SIG-M5 (cell line): ENCODE measurements around the gene PACRG.

ENCODE experiments used
- DNase-seq: peaks from one replicate; lab custom pipeline; 2025; lab: John Stamatoyannopoulos, UW

The PACRG gene

GRCh38 chr6:163137398-163137881, 409.7 kb downstream of the PACRG start:
- no peak for DNase-seq

GRCh38 chr6:163146036-163146435, 418.3 kb downstream of the PACRG start:
- DNase-seq: no peak

- no peak for DNase-seq
Measured at GRCh38 chr6:163147994-163148393, 420.2 kb downstream of the PACRG start.

GRCh38 chr6:163148451-163149278, 420.9 kb downstream of the PACRG start:
- no peak for DNase-seq

- no peak for DNase-seq
Measured at GRCh38 chr6:163149279-163149848, 421.6 kb downstream of the PACRG start.

GRCh38 chr6:163151212-163151611, 423.4 kb downstream of the PACRG start:
- no peak for DNase-seq

- DNase-seq: no peak
Measured at GRCh38 chr6:163152701-163153100, 424.9 kb downstream of the PACRG start.

- DNase-seq: no peak
Measured at GRCh38 chr6:163159110-163159509, 431.3 kb downstream of the PACRG start.

GRCh38 chr6:163159689-163160088, 431.9 kb downstream of the PACRG start:
- no peak for DNase-seq

GRCh38 chr6:163162007-163162873, 434.5 kb downstream of the PACRG start:
- no peak for DNase-seq

- no peak for DNase-seq
Measured at GRCh38 chr6:163162874-163163213, 435.1 kb downstream of the PACRG start.

GRCh38 chr6:163164175-163164900, 436.6 kb downstream of the PACRG start:
- no peak for DNase-seq

GRCh38 chr6:163165155-163165910, 437.6 kb downstream of the PACRG start:
- DNase-seq: no peak

- DNase-seq: no peak
Measured at GRCh38 chr6:163165922-163166321, 438.1 kb downstream of the PACRG start.

- DNase-seq: no peak
Measured at GRCh38 chr6:163166507-163166906, 438.7 kb downstream of the PACRG start.

GRCh38 chr6:163169521-163169920, 441.7 kb downstream of the PACRG start:
- DNase-seq: no peak

- no peak for DNase-seq
Measured at GRCh38 chr6:163170294-163170883, 442.6 kb downstream of the PACRG start.

- no peak for DNase-seq
Measured at GRCh38 chr6:163173741-163174140, 446.0 kb downstream of the PACRG start.

- no peak for DNase-seq
Measured at GRCh38 chr6:163175301-163175700, 447.5 kb downstream of the PACRG start.

GRCh38 chr6:163176097-163176496, 448.3 kb downstream of the PACRG start:
- DNase-seq: no peak

GRCh38 chr6:163177007-163177406, 449.2 kb downstream of the PACRG start:
- DNase-seq: no peak
